Measurements from ENCODE around the gene IQSEC1. TPM values are rescaled to one million over a fixed set of nuclear protein-coding genes. Genes with fewer than 3 reads are reported as not detected.

Gene IQSEC1
- total RNA-seq, 4 donors from 2014 or later: 31.9 to 35.8 (median 34.8) TPM

DNA sequence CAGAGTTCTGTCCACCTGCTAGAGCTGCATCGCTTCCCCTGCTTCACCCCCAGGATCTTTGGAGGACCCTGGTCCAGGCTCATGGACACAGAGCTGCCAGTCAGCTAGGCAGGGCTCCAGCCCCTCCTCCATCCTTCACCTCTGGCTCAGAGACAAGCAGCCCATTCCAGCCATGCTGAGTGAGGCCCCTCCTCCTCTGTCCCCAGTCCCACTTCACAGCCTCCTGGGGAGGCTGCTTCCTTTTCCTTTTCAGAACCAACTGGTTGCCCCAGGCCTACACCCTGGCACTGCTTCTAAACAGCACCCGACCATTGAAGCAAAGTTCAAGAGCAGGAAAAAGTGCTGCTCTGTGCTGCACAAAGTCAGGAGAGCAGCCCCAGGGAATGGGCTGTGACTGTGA is 22.2 kb downstream of the IQSEC1 start:
- no peak overlapping the region for H3K4me3 ChIP-seq (ENCODE audit: low read depth, poor library complexity, severe bottlenecking)
- WGBS, 2 donors: 67 to 70% methylated on average over 2 of the region's 2 CpGs
- no peak for DNase-seq (ENCODE audit: low spot score in 2 of 2)
- intact Hi-C loops (cut with DNase I; ENCODE audit: low total_unique reads): no loop called here
- TF ChIP-seq POLR2A (IDR thresholded peaks at IDR 0.05): no peak
- TF ChIP-seq, protein P1, sequence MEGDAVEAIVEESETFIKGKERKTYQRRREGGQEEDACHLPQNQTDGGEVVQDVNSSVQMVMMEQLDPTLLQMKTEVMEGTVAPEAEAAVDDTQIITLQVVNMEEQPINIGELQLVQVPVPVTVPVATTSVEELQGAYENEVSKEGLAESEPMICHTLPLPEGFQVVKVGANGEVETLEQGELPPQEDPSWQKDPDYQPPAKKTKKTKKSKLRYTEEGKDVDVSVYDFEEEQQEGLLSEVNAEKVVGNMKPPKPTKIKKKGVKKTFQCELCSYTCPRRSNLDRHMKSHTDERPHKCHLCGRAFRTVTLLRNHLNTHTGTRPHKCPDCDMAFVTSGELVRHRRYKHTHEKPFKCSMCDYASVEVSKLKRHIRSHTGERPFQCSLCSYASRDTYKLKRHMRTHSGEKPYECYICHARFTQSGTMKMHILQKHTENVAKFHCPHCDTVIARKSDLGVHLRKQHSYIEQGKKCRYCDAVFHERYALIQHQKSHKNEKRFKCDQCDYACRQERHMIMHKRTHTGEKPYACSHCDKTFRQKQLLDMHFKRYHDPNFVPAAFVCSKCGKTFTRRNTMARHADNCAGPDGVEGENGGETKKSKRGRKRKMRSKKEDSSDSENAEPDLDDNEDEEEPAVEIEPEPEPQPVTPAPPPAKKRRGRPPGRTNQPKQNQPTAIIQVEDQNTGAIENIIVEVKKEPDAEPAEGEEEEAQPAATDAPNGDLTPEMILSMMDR (IDR thresholded peaks at IDR 0.05): no peak

- no peak for DNase-seq (ENCODE audit: low spot score in 2 of 2)
- no peak overlapping the region for H3K4me3 ChIP-seq (ENCODE audit: low read depth, poor library complexity, severe bottlenecking)
- TF ChIP-seq, protein P1 (IDR thresholded peaks at IDR 0.05): no peak
- TF ChIP-seq POLR2A (IDR thresholded peaks at IDR 0.05): no peak
- WGBS, 2 donors: 85 to 89% methylated on average over 3 of the region's 3 CpGs
- intact Hi-C loops (cut with DNase I; ENCODE audit: low total_unique reads): no loop called here
Observed at GRCh38 chr3:13050446-13050845, 22.8 kb downstream of the IQSEC1 start.

DNA sequence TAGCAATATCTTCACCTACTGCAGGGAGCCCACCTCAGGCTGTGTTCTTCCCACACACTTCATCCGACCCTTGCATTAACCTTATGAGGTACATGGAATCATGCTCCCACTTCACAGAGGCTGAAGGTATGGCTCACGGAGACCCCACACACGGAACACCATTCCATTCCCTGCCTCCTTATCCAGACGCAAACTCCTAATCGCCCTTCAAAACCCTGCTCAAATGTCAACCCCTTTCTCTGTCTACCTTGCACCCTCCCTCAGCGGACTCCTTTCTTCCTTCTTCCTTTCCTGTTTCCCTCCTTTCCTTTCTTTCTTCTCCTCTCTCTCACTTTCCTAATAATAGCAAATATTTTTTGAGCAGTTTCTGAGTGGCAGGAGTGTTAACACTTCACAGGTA is 23.8 kb downstream of the IQSEC1 start:
- WGBS, 2 donors: 95 to 98% methylated on average over 6 of the region's 6 CpGs
- intact Hi-C loops (cut with DNase I; ENCODE audit: low total_unique reads): no loop called here
- no peak overlapping the region for H3K4me3 ChIP-seq (ENCODE audit: low read depth, poor library complexity, severe bottlenecking)
- DNase-seq (ENCODE audit: low spot score in 2 of 2): no peak
- TF ChIP-seq POLR2A (IDR thresholded peaks at IDR 0.05): no peak
- TF ChIP-seq, protein P1 (IDR thresholded peaks at IDR 0.05): no peak

- no peak for DNase-seq (ENCODE audit: low spot score in 2 of 2)
- intact Hi-C loops (cut with DNase I; ENCODE audit: low total_unique reads): no loop called here
- no peak for TF ChIP-seq POLR2A (IDR thresholded peaks at IDR 0.05)
- TF ChIP-seq, protein P1 (IDR thresholded peaks at IDR 0.05): no peak
- 85 to 87% methylated on average over 9 to 11 of the region's 11 CpGs for whole genome bisulfite sequencing, 2 donors
- no peak overlapping the region for H3K4me3 ChIP-seq (ENCODE audit: low read depth, poor library complexity, severe bottlenecking)
Observed at GRCh38 chr3:13047296-13048165, 25.7 kb downstream of the IQSEC1 start.

DNA sequence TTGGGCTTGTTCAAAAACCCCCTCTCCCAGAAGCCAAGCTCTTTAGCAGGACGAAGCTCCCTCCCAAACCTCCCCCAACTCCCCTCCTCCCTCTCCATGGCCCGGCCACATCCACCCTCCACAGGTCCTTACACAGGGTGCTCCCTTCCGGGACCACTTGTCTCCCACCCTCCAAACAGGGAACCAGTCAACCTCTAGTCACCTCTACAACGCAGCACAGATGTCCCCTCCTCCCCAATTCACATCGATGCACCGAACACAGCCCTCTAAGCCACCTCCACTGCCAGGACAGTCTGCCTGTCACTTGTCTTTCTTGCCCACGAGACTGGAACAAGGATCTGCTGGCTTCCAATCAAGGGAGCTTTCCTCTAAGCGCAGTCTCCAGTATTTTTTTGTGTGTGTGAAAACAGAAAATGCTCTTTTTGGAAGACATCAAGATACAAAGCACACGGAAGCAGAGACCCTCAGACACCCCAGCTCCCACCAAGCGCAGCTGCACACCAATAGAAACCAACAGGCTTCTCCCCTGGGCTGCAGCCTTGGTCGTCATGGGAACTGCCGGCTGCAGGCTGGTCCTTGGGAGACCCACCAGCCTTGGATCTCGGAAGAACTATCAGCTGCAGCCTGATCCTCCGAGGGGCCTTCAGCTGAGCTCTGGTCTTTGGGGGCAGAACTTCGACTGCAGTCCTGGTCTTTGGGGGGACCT is 26.5 kb downstream of the IQSEC1 start:
- DNase-seq (ENCODE audit: low spot score in 2 of 2): no peak
- intact Hi-C loops (cut with DNase I; ENCODE audit: low total_unique reads): no loop called here
- H3K4me3 ChIP-seq (ENCODE audit: low read depth, poor library complexity, severe bottlenecking): no peak overlapping the region
- no peak for TF ChIP-seq POLR2A (IDR thresholded peaks at IDR 0.05)
- TF ChIP-seq, protein P1 (IDR thresholded peaks at IDR 0.05): no peak
- 84% methylated on average over 13 to 15 of the region's 15 CpGs for WGBS, 2 donors

Measured in lower leg skin (tissue), 4 donors.